ENCODE data around the gene SNURF.
"Not testable (repeated sequence)": the region's sequence is repeated elsewhere in the genome, so short reads cannot be mapped to it uniquely, and the experiment has no call there.

The SNURF gene, protein sequence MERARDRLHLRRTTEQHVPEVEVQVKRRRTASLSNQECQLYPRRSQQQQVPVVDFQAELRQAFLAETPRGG

DNA sequence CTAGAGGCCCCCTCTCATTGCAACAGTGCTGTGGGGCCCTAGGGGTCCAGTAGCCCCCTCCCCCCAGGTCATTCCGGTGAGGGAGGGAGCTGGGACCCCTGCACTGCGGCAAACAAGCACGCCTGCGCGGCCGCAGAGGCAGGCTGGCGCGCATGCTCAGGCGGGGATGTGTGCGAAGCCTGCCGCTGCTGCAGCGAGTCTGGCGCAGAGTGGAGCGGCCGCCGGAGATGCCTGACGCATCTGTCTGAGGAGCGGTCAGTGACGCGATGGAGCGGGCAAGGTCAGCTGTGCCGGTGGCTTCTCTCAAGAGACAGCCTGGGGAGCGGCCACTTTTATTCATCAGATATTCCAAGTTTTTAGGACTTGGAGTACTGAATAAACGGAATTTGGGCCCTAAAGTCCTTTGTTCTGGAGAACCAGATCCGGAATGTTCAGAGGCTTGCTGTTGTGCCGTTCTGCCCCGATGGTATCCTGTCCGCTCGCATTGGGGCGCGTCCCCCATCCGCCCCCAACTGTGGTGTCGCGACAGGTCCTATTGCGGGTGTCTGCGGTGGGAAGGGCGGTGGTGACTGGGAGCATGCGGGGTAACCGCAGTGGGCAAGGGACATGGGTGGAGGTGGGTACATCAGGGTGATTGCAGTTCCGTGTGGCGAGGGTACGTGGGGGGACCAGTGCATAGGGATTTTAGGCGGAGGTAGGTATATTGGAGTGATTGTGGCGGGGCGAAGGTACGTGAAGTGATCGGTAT is at the start of gene SNURF, which contains the start of gene SNRPN:
SNURF (plus strand) TSS at position 205 of the 748 bp plus-strand sequence; CDS start at position 267, 62 bp downstream.
SNRPN (plus strand) TSS at position 205 of the 748 bp plus-strand sequence. CDS start 19,467 bp downstream, outside the sequence.
- TF ChIP-seq, protein P1, sequence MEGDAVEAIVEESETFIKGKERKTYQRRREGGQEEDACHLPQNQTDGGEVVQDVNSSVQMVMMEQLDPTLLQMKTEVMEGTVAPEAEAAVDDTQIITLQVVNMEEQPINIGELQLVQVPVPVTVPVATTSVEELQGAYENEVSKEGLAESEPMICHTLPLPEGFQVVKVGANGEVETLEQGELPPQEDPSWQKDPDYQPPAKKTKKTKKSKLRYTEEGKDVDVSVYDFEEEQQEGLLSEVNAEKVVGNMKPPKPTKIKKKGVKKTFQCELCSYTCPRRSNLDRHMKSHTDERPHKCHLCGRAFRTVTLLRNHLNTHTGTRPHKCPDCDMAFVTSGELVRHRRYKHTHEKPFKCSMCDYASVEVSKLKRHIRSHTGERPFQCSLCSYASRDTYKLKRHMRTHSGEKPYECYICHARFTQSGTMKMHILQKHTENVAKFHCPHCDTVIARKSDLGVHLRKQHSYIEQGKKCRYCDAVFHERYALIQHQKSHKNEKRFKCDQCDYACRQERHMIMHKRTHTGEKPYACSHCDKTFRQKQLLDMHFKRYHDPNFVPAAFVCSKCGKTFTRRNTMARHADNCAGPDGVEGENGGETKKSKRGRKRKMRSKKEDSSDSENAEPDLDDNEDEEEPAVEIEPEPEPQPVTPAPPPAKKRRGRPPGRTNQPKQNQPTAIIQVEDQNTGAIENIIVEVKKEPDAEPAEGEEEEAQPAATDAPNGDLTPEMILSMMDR (IDR thresholded peaks at IDR 0.05; ENCODE audit: low read length, missing control alignments) = no peak
- peak within 1 kb of the TSS; percentile 93 for H3K4me3 ChIP-seq (replicated peaks; ENCODE audit: low read depth, low read length)
- DNase-seq (ENCODE audit: low read depth) = peak; percentile 77

DNA sequence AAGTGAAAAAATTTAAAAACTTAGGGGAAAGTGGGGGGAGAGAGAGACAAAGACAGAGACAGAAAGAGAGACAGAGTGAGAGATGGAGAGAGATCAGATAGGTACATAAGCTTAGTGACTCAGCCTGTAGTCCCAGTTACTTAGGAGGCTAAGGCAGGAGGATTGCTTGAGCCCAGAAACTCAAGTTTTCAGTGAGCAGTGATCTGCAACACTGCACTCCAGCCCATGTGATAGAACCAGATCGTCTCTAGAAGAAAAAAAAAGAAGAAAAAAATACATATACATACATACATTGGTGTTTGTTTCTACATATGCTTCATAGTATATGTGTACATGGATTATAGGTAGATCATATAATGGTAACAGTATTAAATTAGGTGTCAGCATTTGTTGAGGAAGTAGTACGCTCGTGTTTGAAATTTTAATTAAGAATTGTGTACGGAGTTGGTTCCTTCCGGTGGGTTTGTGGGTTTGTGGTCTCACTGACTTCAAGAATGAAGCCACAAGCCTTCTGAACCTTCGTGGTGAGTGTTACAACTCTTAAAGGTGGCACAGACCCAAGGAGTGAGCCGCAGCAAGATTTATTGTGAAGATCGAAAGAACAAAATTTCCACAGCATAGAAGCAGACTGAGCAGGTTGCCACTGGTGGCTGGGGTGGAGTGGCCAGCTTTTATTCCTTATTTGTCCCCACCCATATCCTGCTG is 38.3 kb upstream of the SNURF start:
- TF ChIP-seq, protein P1 (IDR thresholded peaks at IDR 0.05; ENCODE audit: low read length, missing control alignments) = no peak
- no peak for DNase-seq (ENCODE audit: low read depth)
- H3K4me3 ChIP-seq (replicated peaks; ENCODE audit: low read depth, low read length) = no peak overlapping the region

DNA sequence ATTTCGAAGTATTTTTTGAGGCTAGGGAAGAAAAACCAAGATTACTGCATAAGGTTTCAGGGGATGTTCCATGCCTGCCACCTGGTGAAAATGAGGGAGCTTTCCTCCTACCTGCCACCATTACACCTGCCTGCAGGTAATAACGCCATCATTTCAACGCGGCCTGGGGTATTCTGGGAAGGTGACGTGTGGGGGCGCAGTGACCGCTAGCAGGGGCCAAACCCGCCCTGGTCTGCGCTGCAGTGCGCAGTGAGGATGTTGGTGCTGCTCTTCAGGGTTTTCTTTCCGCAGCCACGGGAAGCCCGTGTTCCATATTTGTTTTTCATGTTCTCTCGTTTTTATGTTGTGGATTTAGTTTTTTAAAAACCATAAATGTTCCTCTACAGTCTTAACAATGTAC is 37.4 kb upstream of the SNURF start:
- TF ChIP-seq, protein P1 (IDR thresholded peaks at IDR 0.05; ENCODE audit: low read length, missing control alignments) = no peak
- no peak overlapping the region for H3K4me3 ChIP-seq (replicated peaks; ENCODE audit: low read depth, low read length)
- no peak for DNase-seq (ENCODE audit: low read depth)

DNA sequence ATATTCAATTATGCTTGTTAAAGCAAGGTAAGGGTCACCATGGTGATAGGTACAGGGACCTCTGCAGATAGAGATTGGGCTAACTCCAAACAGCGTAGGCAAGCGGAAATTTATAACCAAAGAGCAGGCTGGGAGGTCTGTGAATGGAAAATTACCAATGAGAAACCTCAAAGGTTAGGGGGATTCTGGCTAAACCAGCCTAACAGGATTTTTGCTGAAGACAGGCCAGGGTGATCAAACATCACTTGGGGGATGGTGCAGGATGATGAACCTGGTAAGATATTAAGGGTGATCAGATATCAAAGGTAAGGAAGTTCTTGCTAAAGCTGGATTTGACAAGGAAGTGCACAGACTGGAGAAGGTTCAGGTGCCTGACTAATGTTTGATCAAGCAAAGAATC is 35.3 kb upstream of the SNURF start:
- DNase-seq (ENCODE audit: low read depth) = no peak
- TF ChIP-seq, protein P1 (IDR thresholded peaks at IDR 0.05; ENCODE audit: low read length, missing control alignments) = no peak
- no peak overlapping the region for H3K4me3 ChIP-seq (replicated peaks; ENCODE audit: low read depth, low read length)

DNA sequence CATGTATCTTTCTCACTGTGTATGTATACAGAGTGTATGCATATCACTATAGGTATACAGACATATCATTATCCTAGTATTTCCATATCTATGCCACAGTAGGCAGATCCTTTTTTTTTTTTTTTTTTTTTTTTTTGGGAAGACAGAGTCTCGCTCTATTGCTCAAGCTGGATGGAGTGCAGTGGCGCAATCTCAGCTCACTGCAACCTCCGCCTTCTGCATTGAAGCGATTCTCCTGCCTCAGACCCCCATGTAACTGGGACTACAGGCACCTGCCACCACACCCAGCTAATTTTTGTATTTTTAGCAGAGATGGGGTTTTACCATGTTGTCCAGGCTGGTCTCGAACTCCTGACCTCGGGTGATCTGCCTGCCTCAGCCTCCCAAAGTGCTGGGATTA is 32.0 kb upstream of the SNURF start:
- not testable (repeated sequence) for DNase-seq (ENCODE audit: low read depth); H3K4me3 ChIP-seq (replicated peaks; ENCODE audit: low read depth, low read length)

DNA sequence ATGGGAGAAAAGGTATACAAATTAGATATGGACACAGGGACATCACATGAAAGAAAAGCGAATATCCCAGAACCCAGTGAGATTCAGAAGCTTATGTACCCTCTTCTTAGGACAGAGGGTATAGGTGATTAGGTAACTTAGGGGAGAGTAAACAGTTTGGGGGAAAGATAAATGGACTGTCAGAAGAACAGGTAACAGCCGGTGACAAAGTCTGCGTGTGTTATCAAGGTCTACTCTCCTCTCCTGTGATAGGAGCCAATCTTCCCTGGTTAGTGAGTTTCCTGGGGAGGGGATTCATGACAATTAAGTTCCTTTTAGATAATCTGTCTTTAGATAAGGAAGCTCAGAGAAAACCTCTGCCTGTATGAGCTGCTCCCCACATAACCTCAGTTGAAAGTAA is 30.6 kb upstream of the SNURF start:
- H3K4me3 ChIP-seq (replicated peaks; ENCODE audit: low read depth, low read length) = no peak overlapping the region
- TF ChIP-seq, protein P1 (IDR thresholded peaks at IDR 0.05; ENCODE audit: low read length, missing control alignments) = no peak
- DNase-seq (ENCODE audit: low read depth) = no peak

DNA sequence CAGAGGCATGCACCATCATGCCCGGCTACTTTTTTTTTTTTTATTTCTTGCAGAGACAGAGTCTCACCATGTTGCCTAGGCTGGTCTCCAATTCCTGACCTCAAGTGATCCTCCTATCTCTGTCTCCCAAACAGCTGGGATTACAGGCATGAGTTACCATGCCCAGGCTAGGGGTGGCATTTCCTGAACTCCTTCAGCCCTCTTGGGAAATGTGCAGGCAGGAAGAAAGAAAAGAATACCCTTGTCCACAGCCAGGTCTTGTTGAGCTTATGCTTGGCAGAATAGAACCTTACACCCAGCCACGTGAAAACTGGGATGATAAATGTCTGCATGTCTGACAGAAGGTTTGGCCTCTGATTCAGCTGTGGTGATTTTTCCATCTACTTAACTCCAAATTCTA is 30.2 kb upstream of the SNURF start:
- peak; percentile 7 for DNase-seq (ENCODE audit: low read depth)
- TF ChIP-seq, protein P1 (IDR thresholded peaks at IDR 0.05; ENCODE audit: low read length, missing control alignments) = no peak
- no peak overlapping the region for H3K4me3 ChIP-seq (replicated peaks; ENCODE audit: low read depth, low read length)

DNA sequence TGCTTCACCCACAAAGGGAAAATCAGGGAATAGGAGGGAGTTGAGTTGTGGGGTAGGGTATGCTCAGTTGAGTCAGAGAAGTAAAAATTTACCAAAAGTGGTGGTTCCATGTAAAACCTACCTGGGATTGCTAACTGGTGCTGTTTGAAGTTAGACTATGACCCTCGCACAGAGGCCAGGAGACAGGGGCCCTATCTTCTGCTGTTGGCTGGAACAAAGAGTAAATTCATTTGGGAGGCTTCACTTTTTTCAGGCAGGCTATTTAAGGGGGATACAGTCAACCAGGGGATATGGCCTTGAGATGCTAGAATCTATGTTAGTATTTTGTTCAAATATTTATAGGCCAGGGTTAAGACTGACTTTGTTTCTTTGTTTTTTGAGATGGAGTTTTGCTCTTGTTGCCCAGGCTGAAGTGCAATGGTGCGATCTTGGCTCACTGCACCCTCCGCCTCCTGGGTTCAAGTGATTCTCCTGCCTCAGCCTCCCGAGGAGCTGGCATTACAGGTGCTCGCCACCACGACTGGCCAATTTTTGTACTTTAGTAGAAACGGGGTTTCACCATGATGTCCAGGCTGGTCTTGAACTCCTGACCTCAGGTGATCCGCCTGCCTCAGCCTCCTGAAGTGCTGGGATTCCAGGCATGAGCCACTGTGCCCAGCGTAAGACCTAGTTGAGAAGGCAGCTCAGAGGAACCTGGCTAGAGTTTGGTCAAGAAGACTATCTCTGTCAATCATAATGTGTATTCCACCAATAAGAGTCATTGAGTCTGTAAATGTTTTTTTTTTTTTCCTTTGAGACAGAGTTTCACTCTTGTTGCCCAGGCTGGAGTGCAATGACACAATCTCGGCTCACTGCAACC is 22.7 kb upstream of the SNURF start:
- DNase-seq (ENCODE audit: low read depth); H3K4me3 ChIP-seq (replicated peaks; ENCODE audit: low read depth, low read length): not testable (repeated sequence)
